Transverse colon (tissue), 4 donors: ENCODE data around the gene IP6K1. TPM values are rescaled to one million over a fixed set of nuclear protein-coding genes. Genes with fewer than 3 reads are reported as not detected.

Source experiments
- DNase-seq: peaks from one replicate; pipeline ENCODE4 v3.0.0-alpha.2; 2019
- H3K27ac ChIP-seq, 4 donors: fragments of 200-600 bp; sonication (generic); 2 replicates each; pipeline ENCODE4 v1.5.1; 2016 to 2018; ENCODE audit warnings: inconsistent platforms in 4 of 4
- H3K27me3 ChIP-seq: fragments of 200-600 bp; sonication (generic); 2 replicates; pipeline ENCODE4 v1.5.1; 2017; ENCODE audit warnings: inconsistent platforms
- H3K36me3 ChIP-seq, 4 donors: fragments of 200-600 bp; sonication (generic); 2 replicates each; pipeline ENCODE4 v1.5.1; 2017 to 2019; ENCODE audit warnings: inconsistent platforms in 4 of 4
- H3K4me1 ChIP-seq, 4 donors: fragments of 200-600 bp; sonication (generic); 2 replicates each; pipeline ENCODE4 v1.5.1; 2017 to 2020; ENCODE audit warnings: inconsistent platforms in 4 of 4
- H3K4me3 ChIP-seq, 4 donors: fragments of 200-600 bp; sonication (generic); 1 replicate in 1 of 4; 2 replicates in 3 of 4; pipeline versions ENCODE4 v1.5.1 to v1.6.1; 2017 to 2019; ENCODE audit warnings: inconsistent platforms in 4 of 4
- H3K9me3 ChIP-seq, 2 donors: fragments of 200-600 bp; sonication (generic); 2 replicates each; pipeline ENCODE4 v1.5.1; 2017 to 2019; ENCODE audit warnings: inconsistent platforms in 2 of 2
- EP300 ChIP-seq: sonication (generic); formaldehyde crosslinking; IDR thresholded peaks from one replicate; pipeline ENCODE4 v1.6.1; 2017; ENCODE audit warnings: antibody characterized with exemption, low read depth
- POLR2A ChIP-seq: fragments of 450-650 bp; IDR thresholded peaks from one replicate; pipeline ENCODE4 v1.6.1; 2016; ENCODE audit warnings: antibody characterized with exemption, mild to moderate bottlenecking, moderate library complexity
- POLR2AphosphoS5 ChIP-seq, 3 donors: sonication (generic); formaldehyde crosslinking; IDR thresholded peaks; one replicate each; pipeline ENCODE4 v1.6.1; 2016; ENCODE audit warnings: antibody characterized with exemption in 3 of 3
- WGBS, 2 donors: methylation state at CpG; one replicate each; pipeline ENCODE4 v1.1.5; 2018; ENCODE audit warnings: low coverage in 1 of 2; 5-methylcytosine and 5-hydroxymethylcytosine counted together
- in situ Hi-C, 4 donors: fragments of 200-750 bp; cut with MboI; loops; one replicate each; pipeline versions ENCODE4 v1.15.0 to v1.15.1; 2017; ENCODE audit warnings: low sequenced_read_pairs in 3 of 4, low pct_ligation_motif_present in 1 of 4, low pct_unique_long_range_greater_than_20kb in 1 of 4
- intact Hi-C: fragments of 100-400 bp; cut with DNase I; formaldehyde crosslinking; loops from one replicate; pipeline ENCODE4 v1.15.1; 2023; ENCODE audit warnings: low total_unique reads
- total RNA-seq, 4 donors: library from RNA; depleted of rRNA; stranded (reverse); fragments of >200 nt; gene quantifications; one replicate each; pipeline ENCODE4 v1.1.0, GENCODE V29; 2016
- TF ChIP-seq, protein P1 (sequence below), 5 experiments: fragments of 200-600 bp in 3 of 5; fragments of 450-650 bp in 2 of 5; sonication (generic) in 3 of 5; IDR thresholded peaks; 1 replicate in 2 of 5; 2 replicates in 3 of 5; pipeline ENCODE4 v1.5.1; 2016 to 2017; ENCODE audit warnings: antibody characterized with exemption in 5 of 5, inconsistent platforms in 3 of 5, mild to moderate bottlenecking in 2 of 5, moderate library complexity in 1 of 5

Gene IP6K1
- total RNA-seq, 4 donors from 2014 or later: 20.5 to 40.7 (median 39.7) TPM

DNA sequence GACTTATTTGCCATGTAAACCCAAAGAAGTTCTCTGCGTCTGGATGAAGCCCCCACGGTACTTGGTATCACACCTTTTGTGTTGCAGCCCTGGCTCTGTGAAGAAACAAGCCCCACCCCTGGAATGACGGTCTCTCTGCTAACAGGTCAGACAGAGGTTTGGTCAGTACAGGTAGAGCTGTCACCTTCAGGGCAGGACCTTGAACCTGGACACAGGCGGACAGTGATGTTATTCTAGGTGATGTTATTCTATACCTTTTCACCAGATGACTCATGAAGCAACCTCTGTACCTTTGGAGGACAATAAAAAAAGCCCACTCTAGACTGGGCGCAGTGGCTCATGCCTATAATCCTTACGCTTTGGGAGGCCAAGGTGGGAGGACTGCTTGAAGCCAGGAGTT, 51.6 kb downstream of the IP6K1 start:
- H3K27me3 ChIP-seq: no peaks in the 10 kb centered on the region
- no peaks in the 10 kb centered on the region for H3K9me3 ChIP-seq
- intact Hi-C loops: no loop called here
- H3K27ac ChIP-seq: no peak overlapping the region
- TF ChIP-seq POLR2A (no peak), POLR2AphosphoS5 (IDR thresholded peaks at IDR 0.05) (no peak), EP300 (no peak)
- TF ChIP-seq, protein P1, sequence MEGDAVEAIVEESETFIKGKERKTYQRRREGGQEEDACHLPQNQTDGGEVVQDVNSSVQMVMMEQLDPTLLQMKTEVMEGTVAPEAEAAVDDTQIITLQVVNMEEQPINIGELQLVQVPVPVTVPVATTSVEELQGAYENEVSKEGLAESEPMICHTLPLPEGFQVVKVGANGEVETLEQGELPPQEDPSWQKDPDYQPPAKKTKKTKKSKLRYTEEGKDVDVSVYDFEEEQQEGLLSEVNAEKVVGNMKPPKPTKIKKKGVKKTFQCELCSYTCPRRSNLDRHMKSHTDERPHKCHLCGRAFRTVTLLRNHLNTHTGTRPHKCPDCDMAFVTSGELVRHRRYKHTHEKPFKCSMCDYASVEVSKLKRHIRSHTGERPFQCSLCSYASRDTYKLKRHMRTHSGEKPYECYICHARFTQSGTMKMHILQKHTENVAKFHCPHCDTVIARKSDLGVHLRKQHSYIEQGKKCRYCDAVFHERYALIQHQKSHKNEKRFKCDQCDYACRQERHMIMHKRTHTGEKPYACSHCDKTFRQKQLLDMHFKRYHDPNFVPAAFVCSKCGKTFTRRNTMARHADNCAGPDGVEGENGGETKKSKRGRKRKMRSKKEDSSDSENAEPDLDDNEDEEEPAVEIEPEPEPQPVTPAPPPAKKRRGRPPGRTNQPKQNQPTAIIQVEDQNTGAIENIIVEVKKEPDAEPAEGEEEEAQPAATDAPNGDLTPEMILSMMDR (IDR thresholded peaks at IDR 0.05): no peak
- H3K4me3 ChIP-seq: no peak overlapping the region
- WGBS, 2 donors: 97% methylated on average over 6 of the region's 6 CpGs; no CpG with 5 or more reads in 1 of the 2 donors
- no peaks in the 10 kb centered on the region for H3K4me1 ChIP-seq
- H3K36me3 ChIP-seq: peaks cover 0 to 49% (median 18%) of the 10 kb centered on the region in 4 donors
- in situ Hi-C loops: no loop called here
- no peak for DNase-seq

DNA sequence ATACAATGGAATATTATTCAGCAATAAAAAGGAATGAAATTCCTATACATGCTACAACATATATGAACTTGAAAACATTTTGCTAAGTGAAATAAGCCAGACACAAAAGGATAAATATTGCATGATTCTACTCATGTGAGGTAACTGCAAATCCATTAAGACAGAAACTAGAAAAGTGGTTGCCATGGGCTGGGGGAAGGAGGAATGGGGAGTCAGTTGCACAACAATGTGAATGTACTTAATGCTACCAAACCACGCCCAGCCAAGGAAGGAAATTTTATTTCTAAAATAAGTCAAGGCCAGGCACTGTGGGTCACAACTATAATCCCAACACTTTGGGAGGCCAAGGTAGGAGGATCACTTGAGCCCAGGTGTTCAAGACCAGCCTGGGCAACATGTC, 52.8 kb downstream of the IP6K1 start:
- H3K27ac ChIP-seq: no peak overlapping the region
- in situ Hi-C loops: no loop called here
- no peak overlapping the region for H3K4me3 ChIP-seq
- TF ChIP-seq EP300: no peak
- TF ChIP-seq, protein P1 (IDR thresholded peaks at IDR 0.05): no peak
- TF ChIP-seq POLR2A: no peak
- TF ChIP-seq POLR2AphosphoS5 (IDR thresholded peaks at IDR 0.05): no peak
- intact Hi-C loops: no loop called here
- no peaks in the 10 kb centered on the region for H3K27me3 ChIP-seq
- WGBS, 2 donors: 83 to 100% methylated on average over 1 of the region's 1 CpG
- H3K36me3 ChIP-seq: peaks cover 0 to 53% (median 18%) of the 10 kb centered on the region in 4 donors
- H3K9me3 ChIP-seq: no peaks in the 10 kb centered on the region
- DNase-seq: no peak
- no peaks in the 10 kb centered on the region for H3K4me1 ChIP-seq

DNA sequence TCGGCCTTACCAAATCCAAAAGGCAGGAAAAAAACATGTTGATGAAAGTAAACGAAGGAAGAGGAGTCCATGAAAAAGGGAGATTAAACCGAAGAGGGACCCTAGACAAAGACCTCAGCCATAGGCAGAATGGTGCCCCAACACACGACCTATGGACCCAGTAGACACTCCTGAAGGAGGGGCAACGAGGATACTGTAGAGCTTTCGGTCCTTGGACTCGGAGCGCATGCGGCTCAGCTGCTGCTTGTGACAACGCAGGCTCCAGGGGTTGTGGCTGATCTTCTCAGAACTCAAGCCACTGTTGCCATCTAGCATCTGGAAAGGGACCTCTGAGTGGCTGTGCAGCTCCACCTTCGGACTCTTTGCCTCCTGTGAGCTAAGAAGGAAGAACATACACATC, 53.7 kb downstream of the IP6K1 start:
- no peak for TF ChIP-seq EP300
- TF ChIP-seq POLR2A: no peak
- TF ChIP-seq, protein P1 (IDR thresholded peaks at IDR 0.05): no peak
- no peak for TF ChIP-seq POLR2AphosphoS5 (IDR thresholded peaks at IDR 0.05)
- H3K9me3 ChIP-seq: no peaks in the 10 kb centered on the region
- no peak for DNase-seq
- intact Hi-C loops: no loop called here
- H3K4me1 ChIP-seq: no peaks in the 10 kb centered on the region
- H3K36me3 ChIP-seq: peaks cover 0 to 49% (median 14%) of the 10 kb centered on the region in 4 donors
- in situ Hi-C loops: no loop called here
- no peak overlapping the region for H3K4me3 ChIP-seq
- no peak overlapping the region for H3K27ac ChIP-seq
- 81 to 90% methylated on average over 5 to 11 of the region's 11 CpGs for WGBS, 2 donors
- H3K27me3 ChIP-seq: no peaks in the 10 kb centered on the region

DNA sequence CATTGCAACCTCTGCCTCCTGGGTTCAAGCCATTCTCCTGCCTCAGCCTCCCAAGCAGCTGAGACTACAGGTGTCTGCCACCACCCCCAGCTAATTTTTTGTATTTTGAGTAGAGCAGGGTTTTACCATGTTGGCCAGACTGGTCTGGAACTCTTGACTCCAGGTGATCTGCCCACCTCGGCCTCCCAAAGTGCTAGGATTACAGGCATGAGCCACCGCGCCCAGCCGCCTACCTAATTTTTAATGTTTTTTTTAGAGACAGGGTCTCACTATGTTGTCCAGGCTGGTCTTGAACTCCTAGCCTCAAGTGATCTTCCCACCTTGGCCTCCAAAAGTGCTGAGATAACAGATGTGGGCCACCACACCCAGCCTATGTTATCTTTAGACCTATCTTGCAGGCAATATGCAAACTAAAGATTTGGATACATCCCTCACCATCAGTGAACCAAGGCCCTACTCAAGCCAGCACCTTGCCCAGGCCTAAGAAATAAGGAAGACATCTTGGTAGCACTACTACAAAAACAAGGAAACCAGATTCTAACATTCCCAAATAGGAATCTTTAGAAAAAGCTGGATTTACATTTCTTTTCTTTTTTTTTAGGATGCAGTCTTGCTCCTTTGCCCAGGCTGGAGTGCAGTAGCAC, 56.3 kb downstream of the IP6K1 start:
- Histone ChIP-seq H3K4me1 (peaks cover 0 to 13% (median 4%) of the 10 kb centered on the region in 4 donors), H3K9me3 (no peaks in the 10 kb centered on the region), H3K27me3 (no peaks in the 10 kb centered on the region), H3K36me3 (peaks cover 0 to 43% (median 9%) of the 10 kb centered on the region in 4 donors), H3K27ac (no peak overlapping the region), H3K4me3 (no peak overlapping the region)
- no peak for DNase-seq
- intact Hi-C loops (no loop called here), in situ Hi-C loops (no loop called here)
- TF ChIP-seq, protein P1 (IDR thresholded peaks at IDR 0.05): no peak
- TF ChIP-seq POLR2A (no peak), POLR2AphosphoS5 (IDR thresholded peaks at IDR 0.05) (no peak), EP300 (no peak)
- WGBS, 2 donors: 100% methylated on average over 2 to 4 of the region's 4 CpGs
